Measurements from ENCODE around the gene ADCY5. TPM values are rescaled to one million over a fixed set of nuclear protein-coding genes. Genes with fewer than 3 reads are reported as not detected.

The ADCY5 gene
- polyA plus RNA-seq, 1 experiment: 0.21 TPM

- no peaks in the 10 kb centered on the region for H3K36me3 ChIP-seq (ENCODE audit: control insufficient read depth, insufficient read depth, low read length)
- ChIA-PET POLR2A (no interaction called here), CTCF (interaction anchor here (2.7 kb wide), 1 partner anchor 11 kb away, joined by 8 read pairs; no protein-coding TSS in a partner anchor)
- H3K27me3 ChIP-seq (ENCODE audit: control insufficient read depth, insufficient read depth, low read length): peaks cover 32% of the 10 kb centered on the region
- DNase-seq (ENCODE audit: low read depth): no peak
- no peak for TF ChIP-seq CTCF (IDR thresholded peaks at IDR 0.05; ENCODE audit: insufficient read depth, low read depth, low read length)
- H3K4me3 ChIP-seq (ENCODE audit: low read depth, low read length): no peak overlapping the region
These were observed 23.7 kb downstream of the ADCY5 start for GRCh38 chr3:123424999-123425712.

DNA sequence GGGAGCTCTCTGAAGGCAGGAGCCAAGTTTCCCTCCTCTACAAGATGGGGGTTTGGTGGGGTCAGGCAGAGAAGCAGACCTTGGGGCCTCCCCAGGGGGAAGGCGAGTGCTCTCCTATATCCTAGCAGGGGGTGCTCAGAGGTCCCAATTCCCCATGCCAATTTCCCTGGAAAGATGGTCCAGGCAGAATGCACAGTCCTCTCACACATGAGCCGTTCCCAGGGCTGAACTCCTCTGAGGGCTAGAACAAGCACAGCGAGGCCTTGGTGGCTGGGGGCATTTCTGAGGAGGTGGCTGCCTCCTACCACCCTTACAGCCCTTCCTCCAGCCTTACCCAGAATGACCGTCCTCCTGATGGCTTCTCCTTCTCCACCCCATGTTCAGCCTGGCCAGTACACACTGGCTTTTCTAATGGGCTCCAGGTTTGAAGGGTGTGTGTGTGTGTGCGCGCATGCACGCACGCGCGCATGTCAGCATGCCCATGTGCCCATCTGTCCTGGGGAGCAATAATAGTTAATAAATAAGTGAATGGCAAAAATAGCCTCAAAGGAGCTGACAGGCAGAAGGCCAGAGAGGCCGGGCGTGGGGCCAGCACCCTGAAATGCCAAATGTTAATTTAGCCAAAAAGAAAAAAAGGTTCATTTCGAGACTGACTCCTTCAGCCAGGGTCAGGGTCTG, 24.4 kb downstream of the ADCY5 start:
- CTCF ChIA-PET: no interaction called here
- no peaks in the 10 kb centered on the region for H3K36me3 ChIP-seq (ENCODE audit: control insufficient read depth, insufficient read depth, low read length)
- POLR2A ChIA-PET: no interaction called here
- no peak for DNase-seq (ENCODE audit: low read depth)
- no peak for TF ChIP-seq CTCF (IDR thresholded peaks at IDR 0.05; ENCODE audit: insufficient read depth, low read depth, low read length)
- no peak overlapping the region for H3K4me3 ChIP-seq (ENCODE audit: low read depth, low read length)
- peaks cover 32% of the 10 kb centered on the region for H3K27me3 ChIP-seq (ENCODE audit: control insufficient read depth, insufficient read depth, low read length)

GRCh38 chr3:123423806-123424205, 25.1 kb downstream of the ADCY5 start:
- H3K4me3 ChIP-seq (ENCODE audit: low read depth, low read length): no peak overlapping the region
- ChIA-PET CTCF (no interaction called here), POLR2A (no interaction called here)
- H3K27me3 ChIP-seq (ENCODE audit: control insufficient read depth, insufficient read depth, low read length): peaks cover 34% of the 10 kb centered on the region
- DNase-seq (ENCODE audit: low read depth): no peak
- TF ChIP-seq CTCF (IDR thresholded peaks at IDR 0.05; ENCODE audit: insufficient read depth, low read depth, low read length): no peak
- no peaks in the 10 kb centered on the region for H3K36me3 ChIP-seq (ENCODE audit: control insufficient read depth, insufficient read depth, low read length)

GRCh38 chr3:123423031-123423430, 25.9 kb downstream of the ADCY5 start:
- Histone ChIP-seq H3K4me3 (ENCODE audit: low read depth, low read length) (no peak overlapping the region), H3K36me3 (ENCODE audit: control insufficient read depth, insufficient read depth, low read length) (no peaks in the 10 kb centered on the region), H3K27me3 (ENCODE audit: control insufficient read depth, insufficient read depth, low read length) (peaks cover 32% of the 10 kb centered on the region)
- CTCF ChIA-PET: no interaction called here
- DNase-seq (ENCODE audit: low read depth): no peak
- TF ChIP-seq CTCF (IDR thresholded peaks at IDR 0.05; ENCODE audit: insufficient read depth, low read depth, low read length): no peak
- POLR2A ChIA-PET: no interaction called here

GRCh38 chr3:123422457-123422856, 26.4 kb downstream of the ADCY5 start:
- CTCF ChIA-PET: interaction anchor here (0.7 to 0.8 kb wide), 2 partner anchors 8 to 10 kb away, joined by 3 read pairs; no protein-coding TSS in a partner anchor
- Histone ChIP-seq H3K4me3 (ENCODE audit: low read depth, low read length) (no peak overlapping the region), H3K27me3 (ENCODE audit: control insufficient read depth, insufficient read depth, low read length) (peaks cover 28% of the 10 kb centered on the region), H3K36me3 (ENCODE audit: control insufficient read depth, insufficient read depth, low read length) (no peaks in the 10 kb centered on the region)
- DNase-seq (ENCODE audit: low read depth): no peak
- no peak for TF ChIP-seq CTCF (IDR thresholded peaks at IDR 0.05; ENCODE audit: insufficient read depth, low read depth, low read length)
- POLR2A ChIA-PET: no interaction called here
